HG03342 (cell line): ENCODE results near the gene SLC7A6.

Experiments used
- ATAC-seq: cut with Tn5 transposase; IDR thresholded peaks from one replicate; pipeline ENCODE4 v1.9.1; 2021; ENCODE audit warnings: mild to moderate bottlenecking, moderate library complexity; ENCODE audit not compliant: unreplicated experiment

Gene SLC7A6

DNA sequence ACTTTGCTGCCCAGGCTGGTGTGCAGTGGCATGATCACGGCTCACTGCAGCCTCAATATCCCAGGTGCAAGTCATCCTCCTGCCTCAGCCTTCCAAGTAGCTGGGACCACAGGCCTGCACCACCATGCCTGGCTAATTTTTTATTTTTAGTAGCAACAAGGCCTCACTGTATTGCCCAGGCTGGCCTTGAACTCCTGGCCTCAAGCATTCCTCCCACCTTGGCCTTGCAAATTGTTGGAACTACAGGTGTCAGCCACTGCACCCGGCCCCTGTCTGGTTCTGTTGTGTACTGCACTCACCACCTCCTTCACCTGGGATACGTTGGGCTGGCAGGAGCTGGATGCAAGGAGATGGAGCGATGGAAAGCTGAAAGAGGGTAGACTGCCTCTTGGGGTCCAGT, 10.6 kb upstream of the SLC7A6 start:
- no peak for ATAC-seq

DNA sequence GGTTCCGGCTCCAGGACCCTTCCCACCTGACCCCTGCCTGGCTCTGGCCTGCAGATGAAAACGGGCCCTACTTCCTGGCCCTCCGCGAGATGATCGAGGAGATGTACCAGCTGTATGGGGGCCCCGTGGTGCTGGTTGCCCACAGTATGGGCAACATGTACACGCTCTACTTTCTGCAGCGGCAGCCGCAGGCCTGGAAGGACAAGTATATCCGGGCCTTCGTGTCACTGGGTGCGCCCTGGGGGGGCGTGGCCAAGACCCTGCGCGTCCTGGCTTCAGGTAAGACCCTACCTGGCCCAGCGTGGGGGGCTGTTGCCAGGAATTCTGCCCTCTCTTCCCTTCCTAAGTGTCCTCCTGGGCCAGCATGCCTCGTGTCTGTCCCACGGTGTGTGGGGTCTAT, 8.6 kb upstream of the SLC7A6 start:
- ATAC-seq = no peak

DNA sequence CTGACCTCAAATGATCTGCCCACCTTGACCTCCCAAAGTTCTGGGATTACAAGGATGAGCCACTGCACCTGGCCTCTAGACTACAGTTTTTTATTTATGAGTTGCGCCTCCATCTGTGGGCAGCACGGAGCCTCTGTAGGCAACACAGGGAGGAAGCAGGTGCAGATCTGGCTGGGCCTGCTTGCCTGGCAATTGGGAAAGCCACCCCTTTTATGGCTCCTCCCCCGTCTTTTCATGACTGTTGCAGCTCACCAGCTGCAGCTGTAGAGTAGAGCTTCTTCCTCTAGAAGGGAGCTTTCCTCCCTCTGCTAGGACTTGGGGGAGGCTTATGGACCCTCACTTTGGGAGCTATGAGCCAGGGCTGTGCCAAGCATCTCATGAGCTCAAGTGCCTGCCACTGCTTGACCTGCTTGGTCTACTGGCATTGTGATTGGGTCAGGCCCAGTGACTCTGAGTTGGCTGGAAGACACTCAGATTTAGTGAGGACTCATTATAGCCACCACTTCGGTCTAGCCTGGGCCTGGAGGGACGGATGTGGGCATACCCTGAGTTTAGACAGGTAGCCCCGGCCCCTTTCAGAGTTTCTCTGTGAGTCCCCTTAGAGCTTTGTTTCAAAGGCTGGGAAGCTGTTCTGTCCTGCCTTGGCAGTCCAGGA, 6.9 kb upstream of the SLC7A6 start:
- ATAC-seq = peak; percentile 55

DNA sequence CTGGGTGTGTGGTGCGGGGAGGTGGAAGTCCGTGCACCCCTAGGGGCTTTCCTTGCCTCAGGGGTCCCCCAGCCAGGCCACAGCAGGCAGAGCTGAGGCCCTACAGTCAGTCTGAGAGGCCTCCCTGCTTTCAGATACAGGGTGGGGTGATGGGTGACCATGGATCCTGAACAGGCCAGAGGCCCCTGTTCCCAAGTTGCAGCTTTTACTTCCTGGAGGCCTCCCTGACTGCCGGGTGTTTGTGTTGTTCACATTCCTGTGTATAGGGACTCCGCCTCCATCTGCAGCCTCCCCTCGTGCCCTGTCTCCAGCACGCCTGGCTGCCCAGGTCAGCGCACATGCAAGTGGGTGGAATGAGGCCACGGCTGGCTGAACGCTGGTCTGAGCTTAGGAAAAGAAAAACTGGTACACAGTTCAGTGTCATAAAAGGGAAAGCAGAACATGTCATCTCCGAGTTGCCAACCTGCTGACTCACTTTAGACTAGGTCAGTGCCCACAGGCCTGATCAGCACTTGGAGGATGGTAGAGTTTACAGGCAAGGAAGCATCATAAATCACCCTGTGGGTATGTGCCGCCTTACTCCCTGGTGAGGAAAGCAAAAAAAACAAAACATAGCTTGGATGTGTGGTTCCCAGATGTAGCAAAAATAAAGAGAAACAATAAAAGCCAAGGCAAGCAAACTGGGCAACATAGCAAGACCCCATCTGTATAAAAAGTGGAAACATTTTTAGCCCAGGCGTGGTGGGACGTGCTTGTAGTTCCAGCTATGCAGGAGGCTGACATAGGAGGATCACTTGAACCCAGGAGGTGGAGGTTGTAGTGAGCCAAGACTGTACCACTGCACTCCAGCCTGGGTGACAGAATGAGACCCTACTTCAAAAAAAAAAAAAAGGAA, 6.2 kb upstream of the SLC7A6 start:
- ATAC-seq = peak; percentile 14

DNA sequence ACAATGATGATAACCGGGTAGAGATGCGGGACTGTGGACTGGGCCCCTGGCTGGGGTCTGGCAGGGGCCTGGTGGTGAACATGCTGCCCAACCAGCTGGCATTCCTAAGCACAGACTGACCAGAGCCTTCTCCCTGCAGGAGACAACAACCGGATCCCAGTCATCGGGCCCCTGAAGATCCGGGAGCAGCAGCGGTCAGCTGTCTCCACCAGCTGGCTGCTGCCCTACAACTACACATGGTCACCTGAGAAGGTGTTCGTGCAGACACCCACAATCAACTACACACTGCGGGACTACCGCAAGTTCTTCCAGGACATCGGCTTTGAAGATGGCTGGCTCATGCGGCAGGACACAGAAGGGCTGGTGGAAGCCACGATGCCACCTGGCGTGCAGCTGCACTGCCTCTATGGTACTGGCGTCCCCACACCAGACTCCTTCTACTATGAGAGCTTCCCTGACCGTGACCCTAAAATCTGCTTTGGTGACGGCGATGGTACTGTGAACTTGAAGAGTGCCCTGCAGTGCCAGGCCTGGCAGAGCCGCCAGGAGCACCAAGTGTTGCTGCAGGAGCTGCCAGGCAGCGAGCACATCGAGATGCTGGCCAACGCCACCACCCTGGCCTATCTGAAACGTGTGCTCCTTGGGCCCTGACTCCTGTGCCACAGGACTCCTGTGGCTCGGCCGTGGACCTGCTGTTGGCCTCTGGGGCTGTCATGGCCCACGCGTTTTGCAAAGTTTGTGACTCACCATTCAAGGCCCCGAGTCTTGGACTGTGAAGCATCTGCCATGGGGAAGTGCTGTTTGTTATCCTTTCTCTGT, 5.1 kb upstream of the SLC7A6 start:
- no peak for ATAC-seq

DNA sequence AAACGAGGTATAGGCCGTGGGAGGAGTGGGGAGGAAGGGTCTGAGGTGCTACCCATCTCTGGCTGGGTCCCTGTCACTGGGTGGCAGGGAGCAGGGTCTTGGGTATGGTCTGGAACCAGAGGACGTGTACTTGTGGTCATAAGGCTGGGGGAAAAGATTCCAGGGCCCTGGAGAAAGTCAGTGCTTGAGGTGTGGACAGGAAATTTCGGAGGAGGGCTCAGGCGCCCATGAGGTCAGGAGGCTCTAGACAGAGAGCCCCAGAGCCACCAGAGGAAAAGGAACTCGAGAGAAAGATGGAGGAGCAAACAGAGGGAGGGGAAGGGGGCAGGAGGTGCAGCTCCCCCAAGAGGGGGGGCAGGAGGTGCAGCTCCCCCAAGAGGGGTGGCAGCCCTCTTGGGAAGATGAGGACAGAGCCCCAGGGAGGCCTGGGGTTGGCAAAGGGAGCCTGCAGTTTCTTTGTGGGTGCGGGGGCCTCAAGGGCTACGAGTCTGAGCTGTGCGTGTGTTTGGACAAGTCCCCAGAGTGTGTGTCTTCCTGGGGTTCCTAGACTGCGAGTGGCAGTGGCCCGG, 683 bp upstream of the SLC7A6 start:
- ATAC-seq = peak; percentile 4

DNA sequence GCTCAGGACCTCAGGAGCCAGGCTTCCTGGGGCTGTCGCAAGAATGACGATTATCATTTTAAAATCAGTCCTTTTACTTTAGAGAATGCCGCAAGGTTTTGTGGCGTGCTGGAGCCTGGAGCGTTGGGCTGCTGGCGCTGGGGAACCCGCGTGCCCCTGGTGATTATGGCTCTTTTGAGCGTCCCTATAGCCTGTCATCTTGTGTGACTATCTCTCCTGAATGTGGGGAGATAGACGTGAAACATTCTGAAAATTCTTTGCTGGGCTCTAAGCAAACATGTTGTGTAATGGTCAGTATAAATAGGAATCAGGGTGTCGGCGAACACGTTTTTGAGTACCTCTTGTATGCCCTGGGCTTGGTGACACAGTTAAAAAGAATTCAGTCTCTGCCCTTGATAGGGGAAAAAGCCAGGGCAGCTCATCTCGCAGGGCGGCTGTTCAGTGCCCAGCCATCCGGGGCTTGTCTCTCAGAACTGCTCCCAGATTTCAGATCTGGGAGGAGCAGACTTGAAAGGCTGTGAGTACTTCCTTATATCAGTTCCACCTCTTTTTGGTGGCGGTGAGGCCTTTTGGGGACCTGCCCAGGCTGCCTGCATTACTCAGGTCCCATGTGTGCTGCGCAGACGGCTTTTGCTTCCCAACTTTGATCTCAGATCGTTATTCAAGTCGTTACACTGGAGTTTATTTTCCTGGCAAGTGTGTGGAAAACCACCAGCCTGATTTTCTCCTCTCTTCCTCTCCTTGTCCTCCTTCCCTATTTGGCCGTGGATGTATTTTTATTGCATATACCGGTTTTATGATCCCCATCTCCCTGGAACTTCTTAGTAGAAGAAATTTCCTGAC, 973 bp downstream of the SLC7A6 start:
- peak; percentile 14 for ATAC-seq

DNA sequence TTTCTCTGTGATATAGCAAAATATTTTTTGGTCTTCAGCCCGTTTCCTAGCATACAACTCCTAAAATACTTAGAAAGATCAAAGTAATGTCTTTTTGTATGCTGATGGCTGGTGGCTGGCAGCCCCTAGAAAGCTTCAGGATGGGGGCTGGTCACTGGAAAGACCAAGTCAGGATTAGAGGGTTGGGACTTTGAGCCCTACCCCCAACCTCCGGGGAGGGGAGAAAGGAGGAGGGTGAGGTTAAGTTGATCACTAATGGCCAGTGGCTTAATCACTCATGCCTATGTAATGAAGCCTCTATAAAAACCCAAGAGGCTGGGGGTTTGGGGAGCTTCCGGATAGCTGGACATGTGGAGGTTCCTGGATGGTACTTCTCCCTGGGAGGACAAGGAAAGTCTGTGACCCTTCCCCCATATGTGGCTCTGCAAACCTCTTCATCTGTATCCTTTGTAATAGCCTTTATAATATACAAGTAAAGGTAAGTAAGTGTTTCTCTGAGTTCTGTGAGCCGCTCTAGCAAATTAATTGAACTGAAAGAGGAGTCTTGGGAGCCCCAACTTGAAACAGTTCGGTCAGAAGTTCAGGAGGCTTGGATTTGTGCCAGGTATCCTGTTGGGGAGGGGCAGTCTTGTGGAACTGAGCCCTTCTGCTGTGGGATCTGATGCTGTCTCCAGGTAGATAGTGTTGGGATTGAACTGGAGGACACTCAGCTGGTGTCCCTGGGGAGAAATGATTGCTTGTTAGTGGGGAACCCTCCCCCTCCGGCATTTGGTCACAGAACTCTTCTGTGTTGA, 3.5 kb downstream of the SLC7A6 start:
- ATAC-seq = no peak

DNA sequence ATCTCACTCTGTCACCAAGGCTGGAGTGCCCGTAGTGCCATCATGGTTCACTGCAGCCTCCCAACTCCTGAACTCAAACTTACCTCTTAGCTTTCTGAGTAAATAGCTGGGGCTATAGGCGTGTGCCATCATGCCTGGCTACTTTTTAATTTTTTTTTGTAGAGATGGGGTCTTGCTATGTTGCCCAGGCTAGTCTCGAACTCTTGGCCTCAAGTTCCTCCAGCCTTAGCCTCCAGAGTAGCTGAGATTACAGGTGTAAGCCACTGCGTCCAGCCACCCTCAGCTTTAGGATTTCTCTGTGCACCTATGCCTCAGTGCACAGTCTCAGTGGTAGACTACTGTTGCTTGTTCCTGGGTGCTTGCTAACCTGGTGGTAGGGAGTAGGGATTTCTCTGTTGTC, 5.5 kb downstream of the SLC7A6 start:
- no peak for ATAC-seq

DNA sequence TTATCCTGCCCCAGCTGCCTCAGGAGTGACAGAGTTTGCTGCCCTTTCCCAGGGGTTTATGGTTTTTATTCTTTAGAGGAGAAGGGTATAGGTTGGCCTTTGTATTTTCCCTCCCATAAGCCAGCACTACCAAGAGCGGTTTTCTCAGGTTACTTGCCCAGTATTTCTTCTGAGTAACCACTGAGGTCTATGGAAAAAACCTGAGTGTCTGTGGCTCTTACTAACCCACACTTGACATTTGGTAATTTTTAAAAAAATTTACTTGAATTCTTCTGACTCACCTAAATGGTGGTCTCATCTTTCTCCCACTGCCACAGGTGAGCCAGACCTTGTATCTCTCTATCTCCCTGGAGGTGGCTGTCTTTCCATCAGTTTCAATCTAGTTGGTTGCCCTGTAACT, 6.0 kb downstream of the SLC7A6 start:
- no peak for ATAC-seq

DNA sequence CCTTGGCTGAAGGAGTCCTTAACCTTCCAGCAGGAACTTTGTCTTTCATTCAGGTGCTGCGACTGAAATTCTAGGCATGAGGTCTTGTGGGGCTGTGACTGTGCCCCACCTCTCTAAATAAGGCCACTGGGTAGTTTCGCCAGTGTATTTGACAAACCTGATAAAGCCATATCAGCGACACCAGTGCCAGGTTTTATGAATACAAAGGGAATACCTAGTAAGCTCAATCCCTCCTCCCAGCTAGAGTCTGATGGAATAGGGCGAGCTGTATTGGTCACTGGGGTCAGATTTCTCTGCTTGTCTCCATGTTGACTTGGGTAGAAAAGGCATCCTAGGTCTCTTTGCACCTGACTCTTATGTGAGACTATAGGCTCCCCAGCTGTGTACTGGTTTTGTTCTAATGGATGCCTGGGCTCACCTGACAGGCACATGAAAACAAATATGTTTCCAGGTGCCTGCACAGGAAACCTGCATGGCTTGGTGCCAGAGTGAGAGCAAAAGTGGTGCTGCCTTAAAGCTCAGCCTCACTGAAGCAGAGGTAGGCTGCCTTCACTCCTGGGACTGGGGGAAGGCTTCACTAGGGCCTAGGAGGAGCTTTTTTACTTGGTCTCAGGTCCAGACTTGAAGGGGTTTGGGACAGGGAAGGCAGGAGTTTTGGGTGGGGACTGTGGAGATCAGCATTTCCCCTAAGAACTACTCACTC, 8.3 kb downstream of the SLC7A6 start:
- no peak for ATAC-seq

DNA sequence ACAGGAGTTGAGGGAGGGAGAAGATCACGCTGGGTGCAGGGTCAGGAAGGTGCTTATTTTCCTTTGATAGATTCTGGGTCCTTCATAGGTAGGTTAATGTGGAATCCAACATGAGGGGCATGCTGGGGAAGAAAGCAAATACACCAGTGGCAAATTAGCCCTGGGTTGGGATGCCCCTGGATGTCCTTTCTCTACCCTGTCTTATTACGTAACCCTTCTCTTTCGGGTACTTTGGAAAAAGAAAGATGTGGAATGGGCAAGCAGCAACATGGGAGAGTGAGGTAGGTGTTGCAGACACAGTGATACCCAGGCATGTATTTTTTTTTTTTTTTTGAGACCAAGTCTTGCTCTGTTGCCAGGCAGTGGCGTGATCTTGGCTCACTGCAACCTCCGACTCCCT, 9.1 kb downstream of the SLC7A6 start:
- no peak for ATAC-seq

DNA sequence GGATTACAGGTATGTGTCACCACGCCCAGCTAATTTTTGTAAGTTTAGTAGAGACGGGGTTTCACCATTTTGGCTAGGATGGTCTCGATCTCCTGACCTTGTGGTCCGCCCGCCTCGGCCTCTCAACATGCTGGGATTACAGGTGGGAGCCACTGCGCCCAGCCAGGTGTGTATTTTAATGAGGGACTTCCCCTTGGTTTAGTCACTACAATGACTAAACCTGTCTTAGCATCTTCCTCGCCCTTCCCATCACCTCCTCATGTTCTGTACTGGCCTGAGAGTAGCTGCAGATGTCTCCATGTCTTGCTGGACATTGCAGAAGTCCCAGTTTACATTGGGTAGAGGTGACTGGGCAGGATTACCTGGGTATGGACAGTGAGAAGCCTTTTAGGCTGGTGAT, 9.6 kb downstream of the SLC7A6 start:
- no peak for ATAC-seq

DNA sequence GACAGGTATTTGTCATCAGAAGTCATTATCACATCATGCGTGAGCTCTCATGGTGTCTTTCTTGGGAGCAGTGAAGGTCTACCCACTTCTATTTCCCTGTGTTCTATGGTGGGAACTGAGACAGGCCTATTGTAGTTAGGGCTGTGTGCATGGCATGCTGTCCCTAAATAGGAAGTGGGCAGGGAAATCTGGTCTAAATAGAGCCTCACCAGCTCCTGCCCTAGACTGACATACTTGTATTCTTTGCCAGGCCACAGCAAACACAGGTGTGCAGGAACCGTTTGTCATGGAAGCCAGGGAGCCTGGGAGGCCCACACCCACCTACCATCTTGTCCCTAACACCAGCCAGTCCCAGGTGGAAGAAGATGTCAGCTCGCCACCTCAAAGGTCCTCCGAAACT, 10.1 kb downstream of the SLC7A6 start:
- no peak for ATAC-seq

DNA sequence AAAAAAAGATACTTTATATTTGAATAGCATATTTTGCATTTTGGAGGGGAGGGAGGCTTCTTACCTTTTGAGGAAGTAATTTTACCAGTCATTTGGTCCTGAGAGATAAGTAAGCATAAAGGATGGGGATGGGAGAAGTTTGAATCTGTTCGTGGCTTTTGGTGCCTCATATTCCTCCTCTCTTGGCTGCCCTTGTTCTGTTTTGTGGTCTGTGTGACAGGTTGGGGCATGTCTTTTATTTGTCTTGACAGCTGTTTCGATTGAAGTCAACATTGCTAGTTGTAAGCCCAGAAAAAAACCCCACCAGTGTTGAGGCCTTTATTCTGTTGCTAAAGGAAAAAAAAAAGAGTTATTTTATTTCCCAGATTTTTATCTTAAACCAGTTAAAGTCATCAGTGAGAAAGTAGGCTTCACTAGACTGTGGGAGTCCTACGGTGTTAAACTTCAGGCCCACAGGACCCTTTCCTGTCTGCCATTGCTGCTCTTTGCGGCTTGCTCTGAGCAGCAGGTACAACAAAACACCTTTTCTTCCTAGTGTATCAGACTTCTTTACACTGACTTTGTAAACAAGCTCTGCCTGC, 11.4 kb downstream of the SLC7A6 start:
- ATAC-seq = peak; percentile 68

DNA sequence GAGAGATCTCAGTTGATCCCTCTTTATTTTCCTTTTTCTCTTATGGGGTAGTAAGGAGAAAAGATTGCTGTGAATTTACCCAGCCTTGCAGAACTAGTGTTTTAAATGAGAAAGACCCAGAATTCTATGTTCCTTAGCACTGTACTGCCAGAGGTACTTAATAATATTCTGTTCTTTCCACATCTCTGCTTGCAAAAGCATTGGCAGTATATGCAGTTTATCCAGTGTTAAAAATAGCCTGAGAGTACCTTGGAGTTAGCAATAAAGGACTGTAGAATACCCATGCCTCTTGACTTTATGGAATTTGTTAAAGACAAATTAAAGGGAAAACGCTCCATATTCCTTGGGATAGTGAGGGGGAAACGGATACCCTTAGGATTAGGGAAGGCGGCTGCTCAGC, 11.9 kb downstream of the SLC7A6 start:
- no peak for ATAC-seq

DNA sequence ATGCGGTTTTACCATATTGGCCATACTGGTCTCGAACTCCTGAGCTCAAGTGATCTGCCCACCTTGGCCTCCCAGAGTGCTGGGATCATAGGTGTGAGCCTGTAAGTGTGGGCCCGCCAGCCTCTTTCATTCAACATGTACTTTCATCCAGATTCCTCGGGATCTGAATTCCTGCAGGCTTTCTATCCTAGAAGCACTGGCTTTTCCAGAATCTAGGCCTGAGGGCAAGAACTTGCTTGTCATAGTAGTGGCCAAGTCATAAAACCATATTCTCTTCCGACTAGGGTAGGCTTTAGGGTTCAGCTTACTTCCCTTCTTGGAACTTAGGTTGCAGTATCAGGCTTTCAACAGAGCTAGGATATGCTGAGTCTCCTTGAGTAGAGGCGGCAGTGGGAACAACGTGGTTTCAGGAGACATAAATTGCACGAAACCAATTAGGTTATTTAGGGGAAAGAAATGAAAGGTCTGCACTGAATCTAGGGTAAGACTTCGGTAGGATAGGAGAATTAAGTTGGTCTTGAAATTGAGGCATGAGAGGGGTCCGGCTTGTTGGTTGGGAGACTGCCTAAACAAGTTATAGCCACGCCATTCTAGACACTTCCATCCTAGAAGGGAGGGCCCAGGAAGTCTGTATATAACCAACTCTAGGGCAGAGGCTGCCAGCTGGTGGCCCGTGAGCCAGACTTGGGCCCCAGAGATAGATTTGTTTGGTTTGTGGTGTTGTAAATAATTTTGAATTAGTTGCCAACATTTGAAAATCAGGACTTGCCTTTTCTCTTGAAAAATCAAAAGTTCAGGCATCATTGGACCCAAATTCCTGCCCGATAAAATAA, 15.6 kb downstream of the SLC7A6 start:
- no peak for ATAC-seq
